OCI-LY3 (cell line): ENCODE measurements around the gene CASS4.

Experiments
- H2AFZ ChIP-seq: fragments of 200-600, 300-600 bp; shearing (Covaris generic); 2 replicates; pipeline ENCODE4 v1.6.0; 2014; ENCODE audit warnings: antibody characterized with exemption, low read depth, low read length
- H3K27ac ChIP-seq: fragments of 200-600, 300-600 bp; sonication (generic); 2 replicates; pipeline ENCODE4 v1.5.1; 2014; ENCODE audit warnings: mild to moderate bottlenecking, low read length, moderate library complexity, mixed read lengths
- H3K27me3 ChIP-seq: fragments of 200-600, 300-600 bp; sonication (generic); 2 replicates; pipeline ENCODE4 v1.6.1; 2014; ENCODE audit warnings: low read depth, low read length, mixed read lengths
- H3K36me3 ChIP-seq: fragments of 200-600, 300-600 bp; sonication (generic); replicated peaks from 2 replicates; pipeline ENCODE3; 2014; ENCODE audit warnings: low read depth, low read length, mixed read lengths
- H3K4me1 ChIP-seq: fragments of 300-600, 200-600 bp; sonication (generic); 2 replicates; pipeline ENCODE4 v1.6.1; 2014; ENCODE audit warnings: low read length, mixed read lengths
- H3K4me2 ChIP-seq: fragments of 200-600, 300-600 bp; sonication (generic); 2 replicates; pipeline ENCODE4 v1.6.1; 2014; ENCODE audit warnings: low read length, mixed read lengths
- H3K4me3 ChIP-seq: fragments of 300-600, 200-600 bp; sonication (generic); 2 replicates; pipeline ENCODE4 v1.5.1; 2014; ENCODE audit warnings: antibody characterized with exemption, mild to moderate bottlenecking, low read length, moderate library complexity
- H3K79me2 ChIP-seq: fragments of 300-600, 200-600 bp; shearing (Covaris generic); 2 replicates; pipeline ENCODE4 v1.6.1; 2014; ENCODE audit warnings: mild to moderate bottlenecking, low read length, mixed read lengths
- H3K9ac ChIP-seq: fragments of 300-600, 200-600 bp; shearing (Covaris generic); 2 replicates; pipeline ENCODE4 v1.6.0; 2014; ENCODE audit warnings: mild to moderate bottlenecking, low read length, moderate library complexity
- H3K9me3 ChIP-seq: fragments of 200-600, 300-600 bp; shearing (Covaris generic); 2 replicates; pipeline ENCODE4 v1.6.1; 2014; ENCODE audit warnings: low read length, mixed read lengths; ENCODE audit not compliant: insufficient read depth
- H4K20me1 ChIP-seq: fragments of 200-600, 300-600 bp; sonication (generic); 2 replicates; pipeline ENCODE4 v1.6.1; 2016; ENCODE audit warnings: low read length, mixed read lengths; ENCODE audit not compliant: insufficient read depth
- CTCF ChIP-seq: fragments of 200-600, 300-600 bp; sonication (generic); IDR thresholded peaks from 2 replicates; pipeline ENCODE4 v1.5.1; 2014; ENCODE audit warnings: antibody characterized with exemption, low read length, low read depth
- EZH2phosphoT487 ChIP-seq: fragments of 200-600 bp; shearing (Covaris generic); IDR thresholded peaks from 2 replicates; pipeline ENCODE4 v1.6.1; 2018; ENCODE audit warnings: antibody characterized with exemption, mixed run types, low read depth

CASS4 gene

GRCh38 chr20:56418385-56418861 is 6.4 kb downstream of the CASS4 start:
- Histone ChIP-seq H3K27me3 (no peaks in the 10 kb centered on the region), H3K4me1 (peaks cover 4% of the 10 kb centered on the region; the same call in 1 of the 2 replicates), H3K9me3 (no peaks in the 10 kb centered on the region), H3K4me3 (no peak overlapping the region), H4K20me1 (no peaks in the 10 kb centered on the region), H3K27ac (no peak overlapping the region), H2AFZ (no peak overlapping the region), H3K36me3 (peaks cover 38% of the 10 kb centered on the region), H3K4me2 (no peak overlapping the region), H3K79me2 (no peaks in the 10 kb centered on the region), H3K9ac (no peak overlapping the region)
- TF ChIP-seq EZH2phosphoT487 (no peak), CTCF (no peak)

GRCh38 chr20:56420028-56420427 is 8.0 kb downstream of the CASS4 start:
- Histone ChIP-seq H2AFZ (no peak overlapping the region), H3K9ac (no peak overlapping the region), H3K4me3 (no peak overlapping the region), H3K36me3 (peaks cover 31% of the 10 kb centered on the region), H3K9me3 (no peaks in the 10 kb centered on the region), H3K4me2 (no peak overlapping the region), H4K20me1 (no peaks in the 10 kb centered on the region), H3K79me2 (no peaks in the 10 kb centered on the region), H3K27me3 (no peaks in the 10 kb centered on the region), H3K27ac (no peak overlapping the region), H3K4me1 (peaks cover 10% of the 10 kb centered on the region)
- TF ChIP-seq CTCF (no peak), EZH2phosphoT487 (no peak)

GRCh38 chr20:56420940-56421688 is 9.1 kb downstream of the CASS4 start:
- Histone ChIP-seq H3K36me3 (peaks cover 26% of the 10 kb centered on the region), H2AFZ (no peak overlapping the region), H4K20me1 (no peaks in the 10 kb centered on the region), H3K4me2 (no peak overlapping the region), H3K27me3 (no peaks in the 10 kb centered on the region), H3K79me2 (no peaks in the 10 kb centered on the region), H3K27ac (no peak overlapping the region), H3K9me3 (no peaks in the 10 kb centered on the region), H3K4me1 (peaks cover 10% of the 10 kb centered on the region), H3K4me3 (no peak overlapping the region), H3K9ac (no peak overlapping the region)
- TF ChIP-seq EZH2phosphoT487: no peak
- no peak for TF ChIP-seq CTCF

- no peaks in the 10 kb centered on the region for H4K20me1 ChIP-seq
- no peak overlapping the region for H2AFZ ChIP-seq
- no peaks in the 10 kb centered on the region for H3K27me3 ChIP-seq
- H3K36me3 ChIP-seq: peaks cover 24% of the 10 kb centered on the region
- no peak overlapping the region for H3K4me2 ChIP-seq
- no peaks in the 10 kb centered on the region for H3K79me2 ChIP-seq
- no peak overlapping the region for H3K4me3 ChIP-seq
- H3K9ac ChIP-seq: no peak overlapping the region
- H3K4me1 ChIP-seq: peaks cover 10% of the 10 kb centered on the region
- TF ChIP-seq CTCF: no peak
- TF ChIP-seq EZH2phosphoT487: no peak
- H3K9me3 ChIP-seq: no peaks in the 10 kb centered on the region
- no peak overlapping the region for H3K27ac ChIP-seq
Measured at GRCh38 chr20:56422076-56422823, 10.2 kb downstream of the CASS4 start.
